ENCODE measurements around the gene CASP3. TPM values are rescaled to one million over a fixed set of nuclear protein-coding genes. Genes with fewer than 3 reads are reported as not detected.
"Not testable (repeated sequence)": the region's sequence is repeated elsewhere in the genome, so short reads cannot be mapped to it uniquely, and the experiment has no call there.

The CASP3 gene
- total RNA-seq, 2 experiments from 2014 or later: 27.5 to 27.9 TPM

DNA sequence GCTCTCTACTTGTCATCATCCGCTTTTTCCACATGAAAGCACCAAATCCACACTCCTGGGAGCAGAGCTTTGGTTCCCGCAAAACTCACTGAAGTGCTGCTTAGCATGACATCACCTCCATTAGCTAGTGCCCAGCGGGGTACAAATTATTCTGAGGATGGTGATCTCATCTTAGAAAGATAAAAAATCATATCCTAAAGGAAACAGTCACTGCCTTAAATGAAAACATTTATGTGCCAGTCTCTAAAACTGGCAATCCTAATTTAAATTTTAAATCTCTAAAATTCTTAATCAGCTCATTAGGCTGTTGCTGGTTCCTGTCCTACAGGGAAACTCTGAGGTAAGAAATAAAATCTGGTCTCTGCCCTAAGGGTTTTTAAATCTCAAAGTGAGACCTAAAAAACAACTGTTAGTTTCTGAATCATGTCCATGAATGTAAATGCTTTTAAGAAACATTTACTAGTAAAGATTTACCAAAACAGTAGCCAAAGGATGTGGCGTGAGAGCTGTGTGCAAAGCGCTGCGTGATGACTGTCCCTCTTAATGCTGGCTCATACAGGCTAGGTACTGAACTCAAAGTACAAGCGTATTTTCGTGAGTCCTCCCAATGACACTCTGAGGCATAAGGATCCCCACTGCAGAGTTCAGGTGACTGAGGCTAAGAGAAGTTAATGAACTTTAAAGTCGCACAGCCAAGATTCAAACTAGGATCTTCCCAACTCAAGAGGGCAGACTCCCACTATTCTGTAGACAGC, 4.5 kb downstream of the CASP3 start:
- Mint-ChIP-seq H3K27me3 (ENCODE audit: low read depth) (no peaks in the 10 kb centered on the region), H3K4me1 (ENCODE audit: low read depth) (peaks cover 59% of the 10 kb centered on the region), H3K4me3 (no peak overlapping the region), H3K36me3 (ENCODE audit: low read depth) (peaks cover 29% of the 10 kb centered on the region), H3K9me3 (no peaks in the 10 kb centered on the region), H3K27ac (no peak overlapping the region)
- peak; percentile 30 for DNase-seq
- intact Hi-C loops (cut with micrococcal nuclease): loop anchor here (5.0 kb wide), 2 partner anchors 327 to 558 kb away; partner anchors contain the start of gene CFAP97
- CTCF ChIA-PET: interaction anchor here (0.7 to 1.8 kb wide), 4 partner anchors 19 to 381 kb away, joined by 3 to 7 read pairs (median 4); no protein-coding TSS in a partner anchor

DNA sequence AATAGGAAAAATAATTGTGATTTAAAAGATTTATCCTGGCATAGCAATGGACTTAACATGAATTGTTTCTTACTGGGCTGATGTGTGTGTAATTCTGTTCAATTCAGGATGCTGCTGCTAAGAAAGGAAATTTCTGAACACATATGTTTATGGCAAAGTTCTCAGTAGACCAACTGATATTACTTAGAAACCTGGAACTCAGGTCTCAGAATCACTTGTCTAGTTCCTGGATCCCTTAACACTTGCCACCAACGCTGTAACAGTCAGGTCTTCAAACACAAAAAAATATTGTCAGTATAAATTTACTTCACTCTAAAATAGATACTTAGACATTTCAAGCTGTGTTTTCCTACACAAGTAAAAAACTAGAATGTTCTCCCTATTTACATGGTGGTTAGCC, 5.5 kb downstream of the CASP3 start:
- Mint-ChIP-seq H3K27me3 (ENCODE audit: low read depth) (no peaks in the 10 kb centered on the region), H3K4me1 (ENCODE audit: low read depth) (peaks cover 63% of the 10 kb centered on the region), H3K4me3 (no peak overlapping the region), H3K36me3 (ENCODE audit: low read depth) (peaks cover 29% of the 10 kb centered on the region), H3K9me3 (no peaks in the 10 kb centered on the region), H3K27ac (no peak overlapping the region)
- intact Hi-C loops (cut with micrococcal nuclease): no loop called here
- CTCF ChIA-PET: interaction anchor here (0.9 to 1.8 kb wide), 2 partner anchors 18 to 380 kb away, joined by 4 to 7 read pairs; no protein-coding TSS in a partner anchor
- DNase-seq: no peak

GRCh38 chr4:184641451-184641850, 7.8 kb downstream of the CASP3 start:
- Mint-ChIP-seq H3K4me1 (ENCODE audit: low read depth) (peaks cover 45% of the 10 kb centered on the region), H3K9me3 (no peaks in the 10 kb centered on the region), H3K4me3 (no peak overlapping the region), H3K27ac (no peak overlapping the region), H3K36me3 (ENCODE audit: low read depth) (peaks cover 32% of the 10 kb centered on the region), H3K27me3 (ENCODE audit: low read depth) (no peaks in the 10 kb centered on the region)
- CTCF ChIA-PET: no interaction called here
- DNase-seq: no peak
- intact Hi-C loops (cut with micrococcal nuclease): no loop called here

DNA sequence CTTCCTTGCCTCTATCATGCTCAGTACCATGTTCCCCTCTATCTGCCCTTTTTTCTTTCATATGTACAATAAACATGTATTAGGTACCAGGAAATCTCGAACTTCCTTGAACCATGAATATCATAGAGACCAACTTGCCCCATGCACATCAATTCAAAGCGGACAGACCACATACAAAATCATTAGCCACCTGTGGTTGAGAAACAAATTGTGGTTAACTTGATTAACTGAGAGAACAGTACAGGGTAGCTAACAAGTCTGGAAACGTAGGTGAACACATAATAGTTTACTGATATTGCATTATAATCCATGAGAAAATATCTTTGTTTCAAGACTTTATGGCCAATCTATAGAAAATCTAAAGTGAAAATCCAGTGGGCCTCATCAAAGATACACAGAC, 8.2 kb downstream of the CASP3 start:
- DNase-seq: no peak
- H3K36me3 Mint-ChIP-seq (ENCODE audit: low read depth): peaks cover 33% of the 10 kb centered on the region
- H3K27ac Mint-ChIP-seq: no peak overlapping the region
- H3K4me1 Mint-ChIP-seq (ENCODE audit: low read depth): peaks cover 40% of the 10 kb centered on the region
- CTCF ChIA-PET: no interaction called here
- no peaks in the 10 kb centered on the region for H3K9me3 Mint-ChIP-seq
- H3K4me3 Mint-ChIP-seq: no peak overlapping the region
- no peaks in the 10 kb centered on the region for H3K27me3 Mint-ChIP-seq (ENCODE audit: low read depth)
- intact Hi-C loops (cut with micrococcal nuclease): no loop called here

GRCh38 chr4:184636897-184637296, 12.3 kb downstream of the CASP3 start:
- no peak for DNase-seq
- Mint-ChIP-seq H3K9me3 (no peaks in the 10 kb centered on the region), H3K27ac (no peak overlapping the region), H3K4me1 (ENCODE audit: low read depth) (peaks cover 20% of the 10 kb centered on the region), H3K36me3 (ENCODE audit: low read depth) (peaks cover 38% of the 10 kb centered on the region), H3K27me3 (ENCODE audit: low read depth) (no peaks in the 10 kb centered on the region), H3K4me3 (no peak overlapping the region)
- intact Hi-C loops (cut with micrococcal nuclease): no loop called here
- CTCF ChIA-PET: interaction anchor here (0.6 kb wide), 1 partner anchor 843 kb away, joined by 3 read pairs; no protein-coding TSS in a partner anchor

DNA sequence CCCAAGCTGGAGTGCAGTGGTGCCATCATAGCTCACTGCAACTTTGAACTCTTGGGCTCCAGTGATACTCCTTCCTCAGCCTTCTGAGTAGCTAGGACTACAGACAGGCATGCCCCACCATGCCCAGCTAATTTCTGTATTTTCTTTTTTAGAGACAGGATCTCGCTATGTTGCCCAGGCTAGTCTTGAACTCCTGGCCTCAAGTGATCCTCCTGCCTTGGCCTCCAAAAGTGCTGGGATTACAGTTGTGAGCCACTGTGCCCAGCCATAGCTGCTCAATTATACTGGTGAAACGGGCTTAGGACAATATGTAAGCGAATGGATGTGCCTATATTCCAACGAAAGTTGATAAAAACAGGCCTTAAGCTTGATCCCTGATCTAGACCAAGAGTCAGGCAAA, 13.1 kb downstream of the CASP3 start:
- intact Hi-C loops (cut with micrococcal nuclease): no loop called here
- Mint-ChIP-seq H3K4me3 (no peak overlapping the region), H3K4me1 (ENCODE audit: low read depth) (peaks cover 15% of the 10 kb centered on the region), H3K36me3 (ENCODE audit: low read depth) (peaks cover 39% of the 10 kb centered on the region), H3K27ac (no peak overlapping the region), H3K27me3 (ENCODE audit: low read depth) (no peaks in the 10 kb centered on the region), H3K9me3 (no peaks in the 10 kb centered on the region)
- CTCF ChIA-PET: interaction anchor here (0.6 to 0.7 kb wide), 2 partner anchors 436 to 765 kb away, joined by 4 to 5 read pairs; no protein-coding TSS in a partner anchor
- DNase-seq: no peak

GRCh38 chr4:184635381-184635780, 13.9 kb downstream of the CASP3 start:
- Mint-ChIP-seq H3K36me3 (ENCODE audit: low read depth) (peaks cover 40% of the 10 kb centered on the region), H3K4me3 (no peak overlapping the region), H3K27me3 (ENCODE audit: low read depth) (no peaks in the 10 kb centered on the region), H3K9me3 (no peaks in the 10 kb centered on the region), H3K27ac (no peak overlapping the region), H3K4me1 (ENCODE audit: low read depth) (peaks cover 10% of the 10 kb centered on the region)
- no peak for DNase-seq
- intact Hi-C loops (cut with micrococcal nuclease): no loop called here
- CTCF ChIA-PET: interaction anchor here (0.6 to 0.7 kb wide), 3 partner anchors 286 to 764 kb away, joined by 4 to 6 read pairs (median 5); no protein-coding TSS in a partner anchor

DNA sequence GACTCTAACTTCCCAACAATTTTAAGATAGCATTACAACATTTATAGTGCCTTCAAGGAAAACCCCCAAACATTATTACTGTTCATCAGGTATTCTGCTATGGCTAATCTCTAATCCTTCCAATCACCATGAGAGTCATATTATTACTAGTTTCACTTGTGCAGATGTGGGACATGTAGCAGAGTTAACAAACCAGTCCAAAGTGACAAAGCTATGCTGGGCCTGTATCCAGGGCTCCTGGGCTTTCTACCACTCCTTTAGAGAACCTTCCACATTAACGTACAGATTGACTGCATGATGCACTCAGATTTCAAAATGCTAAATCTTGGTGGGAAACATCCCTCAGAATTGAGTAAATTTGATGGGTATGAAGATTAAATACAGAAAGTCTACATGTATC, 16.4 kb downstream of the CASP3 start:
- Mint-ChIP-seq H3K4me3 (no peak overlapping the region), H3K36me3 (ENCODE audit: low read depth) (peaks cover 44% of the 10 kb centered on the region), H3K4me1 (ENCODE audit: low read depth) (no peaks in the 10 kb centered on the region), H3K27ac (no peak overlapping the region), H3K9me3 (no peaks in the 10 kb centered on the region), H3K27me3 (ENCODE audit: low read depth) (no peaks in the 10 kb centered on the region)
- CTCF ChIA-PET: no interaction called here
- no peak for DNase-seq
- intact Hi-C loops (cut with micrococcal nuclease): no loop called here

GRCh38 chr4:184628103-184628502, 21.1 kb downstream of the CASP3 start:
- no peak overlapping the region for H3K4me3 Mint-ChIP-seq
- no peaks in the 10 kb centered on the region for H3K9me3 Mint-ChIP-seq
- peak overlapping the region; percentile 20 for H3K27ac Mint-ChIP-seq
- CTCF ChIA-PET: interaction anchor here (1.5 kb wide), 1 partner anchor 364 kb away, joined by 3 read pairs; no protein-coding TSS in a partner anchor
- H3K36me3 Mint-ChIP-seq (ENCODE audit: low read depth): peaks cover 36% of the 10 kb centered on the region
- no peak for DNase-seq
- peaks cover 26% of the 10 kb centered on the region for H3K4me1 Mint-ChIP-seq (ENCODE audit: low read depth)
- no peaks in the 10 kb centered on the region for H3K27me3 Mint-ChIP-seq (ENCODE audit: low read depth)
- intact Hi-C loops (cut with micrococcal nuclease): no loop called here

DNA sequence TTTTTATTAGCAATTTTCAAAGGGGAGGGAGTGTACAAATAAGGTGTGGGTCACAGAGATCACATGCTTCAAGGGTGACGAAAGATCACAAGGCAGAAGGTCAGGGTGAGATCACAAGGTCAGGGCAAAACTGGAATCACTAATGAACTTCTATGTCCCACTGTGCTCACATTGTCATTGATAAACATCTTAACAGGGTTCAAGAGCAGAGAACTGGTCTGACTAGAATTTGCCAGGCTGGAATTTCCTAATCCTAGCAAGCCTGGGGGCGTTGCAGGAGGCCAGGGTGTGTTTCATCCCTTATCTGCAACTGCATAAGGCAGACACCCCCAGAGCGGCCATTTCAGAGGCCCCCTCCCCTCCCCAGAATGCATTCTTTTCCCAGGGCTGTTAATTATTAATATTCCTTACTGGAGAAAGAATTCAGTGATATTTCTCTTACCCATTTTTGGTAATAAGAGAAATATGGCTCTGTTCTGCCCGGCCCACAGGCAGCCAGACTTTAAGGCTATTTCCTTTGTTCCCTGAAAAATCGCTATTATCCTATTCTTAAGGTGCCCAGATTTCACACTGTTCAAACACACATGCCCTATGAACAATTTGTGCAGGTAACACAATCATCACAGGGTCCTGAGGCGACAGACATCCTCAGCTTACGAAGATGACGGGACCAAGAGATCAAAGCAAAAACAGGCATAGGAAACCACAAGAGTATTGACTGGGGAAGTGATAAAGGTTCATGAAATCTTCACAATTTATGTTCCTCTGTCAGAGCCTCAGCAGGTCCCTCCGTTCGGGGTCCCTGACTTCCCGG, 23.3 kb downstream of the CASP3 start:
- H3K9me3 Mint-ChIP-seq; H3K27me3 Mint-ChIP-seq (ENCODE audit: low read depth); intact Hi-C loops (cut with micrococcal nuclease); H3K4me3 Mint-ChIP-seq: not testable (repeated sequence)
- peak; percentile 32 for DNase-seq
- Mint-ChIP-seq H3K27ac (peak overlapping the region; percentile 28), H3K4me1 (ENCODE audit: low read depth) (peaks cover 26% of the 10 kb centered on the region), H3K36me3 (ENCODE audit: low read depth) (peaks cover 30% of the 10 kb centered on the region)
- CTCF ChIA-PET: interaction anchor here (0.5 to 1.2 kb wide), 3 partner anchors 18 to 362 kb away, joined by 4 read pairs; no protein-coding TSS in a partner anchor

DNA sequence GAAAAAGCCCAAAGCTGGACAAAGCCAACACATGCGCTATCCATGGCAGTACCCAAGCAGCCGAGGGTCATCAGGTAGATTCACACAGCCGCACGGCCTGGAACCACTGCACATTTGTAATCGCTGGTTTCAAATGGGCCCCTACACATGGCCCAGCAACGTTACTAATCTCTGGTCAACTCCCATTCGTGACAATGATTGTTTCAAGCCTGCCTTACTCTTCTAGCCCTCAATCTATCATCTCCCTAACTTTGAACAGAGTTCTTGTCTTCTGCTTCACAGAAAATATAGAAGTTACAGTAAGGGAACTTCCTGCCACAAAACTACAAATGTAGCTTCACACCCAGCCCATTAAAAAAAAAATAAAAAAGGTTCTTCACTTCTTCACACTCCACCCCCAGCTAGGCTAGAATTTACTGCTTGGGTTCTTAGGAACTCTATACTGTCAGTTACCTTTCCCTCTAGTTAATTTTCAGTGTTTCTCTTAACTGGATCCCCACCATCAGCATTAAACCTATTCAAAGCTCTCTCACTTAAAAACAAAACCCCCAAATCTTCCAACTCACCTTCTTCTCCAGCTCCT, 24.2 kb downstream of the CASP3 start:
- CTCF ChIA-PET: interaction anchor here (0.5 to 1.2 kb wide), 3 partner anchors 19 to 30 kb away, joined by 3 to 4 read pairs (median 4); no protein-coding TSS in a partner anchor
- intact Hi-C loops (cut with micrococcal nuclease): no loop called here

DNA sequence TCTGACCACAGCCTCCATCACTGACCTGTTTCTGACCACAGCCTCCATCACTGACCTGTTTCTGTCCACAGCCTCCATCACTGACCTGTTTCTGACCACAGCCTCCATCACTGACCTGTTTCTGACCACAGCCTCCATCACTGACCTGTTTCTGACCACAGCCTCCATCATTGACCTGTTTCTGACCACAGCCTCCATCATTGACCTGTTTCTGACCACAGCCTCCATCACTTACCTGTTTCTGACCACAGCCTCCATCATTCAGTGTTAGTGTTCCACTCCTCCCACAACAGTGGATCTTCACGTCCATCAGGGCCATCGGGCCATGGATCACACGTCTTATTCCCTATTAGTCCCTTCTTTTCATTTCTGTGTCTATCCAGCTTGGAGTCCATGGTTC, 24.7 kb downstream of the CASP3 start:
- H3K27ac Mint-ChIP-seq; intact Hi-C loops (cut with micrococcal nuclease); H3K4me3 Mint-ChIP-seq; H3K27me3 Mint-ChIP-seq (ENCODE audit: low read depth); DNase-seq; H3K9me3 Mint-ChIP-seq: not testable (repeated sequence)
- peaks cover 24% of the 10 kb centered on the region for H3K36me3 Mint-ChIP-seq (ENCODE audit: low read depth)
- CTCF ChIA-PET: interaction anchor here (0.7 kb wide), 1 partner anchor 30 kb away, joined by 3 read pairs; no protein-coding TSS in a partner anchor
- peaks cover 26% of the 10 kb centered on the region for H3K4me1 Mint-ChIP-seq (ENCODE audit: low read depth)

More for the DNA sequence above, 24.2 kb downstream of the CASP3 start:
- H3K9me3 Mint-ChIP-seq: no peaks in the 10 kb centered on the region
- H3K4me1 Mint-ChIP-seq (ENCODE audit: low read depth): peaks cover 26% of the 10 kb centered on the region
- no peaks in the 10 kb centered on the region for H3K27me3 Mint-ChIP-seq (ENCODE audit: low read depth)
- no peak overlapping the region for H3K27ac Mint-ChIP-seq
- DNase-seq: no peak
- H3K4me3 Mint-ChIP-seq: no peak overlapping the region
- peaks cover 25% of the 10 kb centered on the region for H3K36me3 Mint-ChIP-seq (ENCODE audit: low read depth)

Data from activated naive CD4-positive, alpha-beta T cell treated with anti-CD3 and anti-CD28 coated beads for 36 hours (primary cell).